HepG2 (cell line): ENCODE results near the gene NUBP2.

Experiments used
- ATF5 ChIP-seq: sonication (generic); formaldehyde crosslinking; IDR thresholded peaks from 2 replicates; pipeline ENCODE4 v1.4.0; 2020; ENCODE audit warnings: mild to moderate bottlenecking, low read depth, missing genetic modification reagents
- CTCF ChIP-seq: sonication (generic); formaldehyde crosslinking; IDR thresholded peaks from 2 replicates; pipeline ENCODE4 v1.5.0; 2020; ENCODE audit warnings: mild to moderate bottlenecking, missing genetic modification reagents, moderate library complexity
- E2F1 ChIP-seq: sonication (generic); formaldehyde crosslinking; IDR thresholded peaks from 2 replicates; pipeline ENCODE4 v1.5.0; 2020; ENCODE audit warnings: missing genetic modification reagents
- GABPA ChIP-seq, 2 experiments: IDR thresholded peaks; 2 replicates each; pipeline ENCODE4 v1.6.1; 2011 to 2016; ENCODE audit warnings: low read depth in 2 of 2, low read length in 1 of 2, missing biosample characterization in 1 of 2, missing genetic modification characterization in 1 of 2
- KLF16 ChIP-seq, 2 experiments: sonication (generic) in 1 of 2; formaldehyde crosslinking in 1 of 2; IDR thresholded peaks; 2 replicates each; pipeline versions ENCODE4 v1.6.1 to v1.8.0; 2016 to 2023; ENCODE audit warnings: missing genetic modification reagents in 2 of 2, missing compliant biosample characterization in 1 of 2
- NR3C1 ChIP-seq: sonication (generic); formaldehyde crosslinking; IDR thresholded peaks from 2 replicates; pipeline ENCODE4 v1.4.0; 2020; ENCODE audit warnings: missing genetic modification reagents
- POLR2AphosphoS5 ChIP-seq: IDR thresholded peaks from 2 replicates; pipeline ENCODE4 v1.6.1; 2012; ENCODE audit warnings: low read depth, low read length
- RELA ChIP-seq: sonication (generic); formaldehyde crosslinking; IDR thresholded peaks from 2 replicates; pipeline ENCODE4 v1.4.0; 2020; ENCODE audit warnings: missing genetic modification reagents
- SP2 ChIP-seq: sonication (generic); formaldehyde crosslinking; IDR thresholded peaks from 2 replicates; pipeline ENCODE4 v1.5.1; 2020; ENCODE audit warnings: mild to moderate bottlenecking, missing genetic modification reagents
- ZBTB1 ChIP-seq: sonication (generic); formaldehyde crosslinking; IDR thresholded peaks from 2 replicates; pipeline ENCODE4 v1.4.0; 2020; ENCODE audit warnings: missing genetic modification reagents, borderline replicate concordance
- ZBTB4 ChIP-seq: sonication (generic); formaldehyde crosslinking; IDR thresholded peaks from 2 replicates; pipeline ENCODE4 v1.4.0; 2020; ENCODE audit warnings: missing genetic modification reagents, mild to moderate bottlenecking, borderline replicate concordance
- ZNF232 ChIP-seq: sonication (generic); formaldehyde crosslinking; IDR thresholded peaks from 2 replicates; pipeline ENCODE4 v1.4.0; 2020; ENCODE audit warnings: missing genetic modification reagents, borderline replicate concordance
- ZNF580 ChIP-seq: IDR thresholded peaks from 2 replicates; pipeline ENCODE4 v1.6.1; 2016; ENCODE audit warnings: low read depth, borderline replicate concordance
- ZNF605 ChIP-seq: sonication (generic); formaldehyde crosslinking; IDR thresholded peaks from 2 replicates; pipeline ENCODE4 v1.8.0; 2022; ENCODE audit warnings: mild to moderate bottlenecking, missing genetic modification reagents

- TF ChIP-seq GABPA (IDR thresholded peaks at IDR 0.05; ENCODE audit: low read depth, low read length) (no peak), GABPA (CRISPR knock-in tag; IDR thresholded peaks at IDR 0.05; ENCODE audit: low read depth) (no peak), CTCF (CRISPR knock-in tag) (no peak), POLR2AphosphoS5 (no peak), RELA (CRISPR knock-in tag) (no peak), KLF16 (CRISPR knock-in tag; IDR thresholded peaks at IDR 0.05) (no peak), ZNF580 (CRISPR knock-in tag) (no peak), ATF5 (no peak), NR3C1 (no peak), ZBTB1 (CRISPR knock-in tag) (no peak), ZNF605 (CRISPR knock-in tag) (no peak), SP2 (CRISPR knock-in tag) (no peak), E2F1 (CRISPR knock-in tag) (no peak), ZBTB4 (CRISPR knock-in tag) (no peak), ZNF232 (no peak)
Measured at GRCh38 chr16:1786242-1787055, 3.7 kb downstream of the NUBP2 start.
